Measurements from ENCODE around the gene FBXW7. TPM values are rescaled to one million over a fixed set of nuclear protein-coding genes. Genes with fewer than 3 reads are reported as not detected.
A peak's percentile ranks its signal among the peaks of the same experiment; 100 is the strongest.

The FBXW7 gene
- total and polyA plus RNA-seq, 4 experiments from 2014 or later: 36.2 to 148 (median 92.9) TPM

DNA sequence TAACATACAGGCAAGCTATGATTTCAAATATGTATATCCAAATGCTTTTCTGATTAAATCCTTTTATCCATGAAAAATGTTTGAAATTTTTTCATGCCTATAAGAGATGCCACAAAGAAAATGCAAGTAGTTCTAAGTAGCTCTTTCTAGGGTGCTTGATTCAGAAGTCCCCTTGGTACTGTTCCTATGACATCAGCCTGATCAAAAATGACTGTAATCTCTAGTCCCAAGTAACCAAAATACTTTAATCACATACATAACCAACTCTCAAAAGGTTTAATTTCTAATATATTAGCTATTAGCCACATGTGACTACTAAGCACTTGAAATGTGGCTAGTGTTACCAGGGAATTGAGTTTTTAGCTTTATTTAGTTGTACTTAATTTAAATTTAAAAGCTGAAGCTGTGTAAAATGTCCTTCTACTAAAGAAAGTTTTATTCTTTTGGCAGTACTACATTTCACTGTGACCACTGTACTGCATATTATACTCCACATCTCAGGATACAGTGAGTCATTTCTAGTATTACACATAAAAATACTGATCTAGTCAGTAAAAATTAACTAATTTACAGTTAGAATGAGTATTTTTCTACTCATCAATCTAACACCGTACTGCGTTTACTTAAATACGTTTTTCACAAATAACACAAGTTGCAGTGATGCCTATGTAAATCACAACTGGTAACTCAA, 33.9 kb downstream of the FBXW7 start:
- H3K4me1 Mint-ChIP-seq: peaks cover 27 to 45% (median 36%) of the 10 kb centered on the region in 4 donors
- ChIA-PET CTCF (ENCODE audit: partially characterized antibody) (interaction anchor here (0.8 to 12.4 kb wide), 46 partner anchors 8 to 626 kb away, joined by 3 to 360 read pairs (median 6); partner anchors contain the start of genes FBXW7 and TMEM154), POLR2A (ENCODE audit: partially characterized antibody) (interaction anchor here (0.8 to 4.1 kb wide), 10 partner anchors 34 to 277 kb away, joined by 3 to 59 read pairs (median 4); partner anchors contain the start of genes FBXW7 and TIGD4)
- no peaks in the 10 kb centered on the region for H3K27me3 Mint-ChIP-seq
- intact Hi-C loops (cut with micrococcal nuclease): loop anchor here (1.0 to 5.0 kb wide), 7 partner anchors 35 to 1385 kb away; partner anchors contain the start of genes FBXW7 and TMEM154
- peak overlapping the region in 5 of 7 donors; percentile 39 to 85 (median 68) for H3K27ac Mint-ChIP-seq
- peaks cover 0 to 6% of the 10 kb centered on the region in 2 donors for H3K36me3 Mint-ChIP-seq
- Histone ChIP-seq H3K9me3 (ENCODE audit: control insufficient read depth in 1 of 2, low read length in 2 of 2) (no peaks in the 10 kb centered on the region), H3K4me1 (ENCODE audit: insufficient read depth, low read length) (peaks cover 4% of the 10 kb centered on the region), H3K4me3 (ENCODE audit: low read length in 2 of 2) (no peak overlapping the region), H3K36me3 (ENCODE audit: insufficient read depth, low read length) (no peaks in the 10 kb centered on the region), H3K27me3 (ENCODE audit: insufficient read depth, low read length) (no peaks in the 10 kb centered on the region), H3K27ac (ENCODE audit: low read depth, low read length) (no peak overlapping the region)
- H3K9me3 Mint-ChIP-seq: no peaks in the 10 kb centered on the region
- H3K4me3 Mint-ChIP-seq: no peak overlapping the region
- no peak for DNase-seq

DNA sequence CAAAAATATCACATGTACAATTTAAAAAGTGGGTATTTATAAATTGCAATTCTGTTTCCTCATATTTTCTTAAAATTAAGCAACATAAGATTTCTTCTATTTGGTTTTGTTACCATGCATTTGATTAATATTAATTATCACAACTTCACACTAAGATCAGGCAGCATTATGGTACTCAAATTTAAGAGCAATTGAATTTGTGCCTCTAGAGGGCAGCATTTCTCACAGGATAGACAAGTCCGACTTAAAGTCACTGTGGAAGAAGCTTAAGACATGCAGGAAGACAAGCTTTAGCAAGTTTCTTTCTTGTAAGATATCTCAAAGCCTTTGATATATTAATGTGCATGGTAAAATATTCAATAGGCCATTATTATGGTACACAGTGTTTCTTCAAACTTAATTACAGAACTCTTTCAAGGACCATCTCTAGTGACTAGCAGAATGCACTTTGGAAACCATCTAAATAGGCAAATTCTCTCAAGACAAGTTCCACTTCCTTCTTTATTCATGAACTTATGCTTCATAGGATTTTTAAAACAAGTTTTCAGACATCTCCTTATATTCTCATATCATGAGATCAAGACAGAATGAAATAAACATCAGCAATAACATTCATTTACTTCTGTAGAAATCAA, 35.0 kb downstream of the FBXW7 start:
- H3K36me3 ChIP-seq (ENCODE audit: insufficient read depth, low read length): no peaks in the 10 kb centered on the region
- H3K9me3 ChIP-seq (ENCODE audit: control insufficient read depth in 1 of 2, low read length in 2 of 2): no peaks in the 10 kb centered on the region
- Mint-ChIP-seq H3K4me3 (no peak overlapping the region), H3K36me3 (no peaks in the 10 kb centered on the region), H3K4me1 (peaks cover 27 to 44% (median 36%) of the 10 kb centered on the region in 4 donors), H3K27ac (peak overlapping the region in 6 of 7 donors; percentile 0 to 85 (median 58)), H3K9me3 (no peaks in the 10 kb centered on the region), H3K27me3 (no peaks in the 10 kb centered on the region)
- no peak overlapping the region for H3K4me3 ChIP-seq (ENCODE audit: low read length in 2 of 2)
- intact Hi-C loops (cut with micrococcal nuclease): loop anchor here (1.0 to 5.0 kb wide), 7 partner anchors 36 to 1384 kb away; partner anchors contain the start of genes FBXW7 and TMEM154
- POLR2A ChIA-PET (ENCODE audit: partially characterized antibody): interaction anchor here (1.0 to 4.1 kb wide), 9 partner anchors 35 to 278 kb away, joined by 3 to 59 read pairs (median 4); partner anchors contain the start of genes FBXW7 and TIGD4
- H3K4me1 ChIP-seq (ENCODE audit: insufficient read depth, low read length): peaks cover 6% of the 10 kb centered on the region
- CTCF ChIA-PET (ENCODE audit: partially characterized antibody): interaction anchor here (0.6 to 12.4 kb wide), 54 partner anchors 9 to 584 kb away, joined by 3 to 360 read pairs (median 5); partner anchors contain the start of genes FBXW7 and TMEM154
- peak; percentile 76 to 82 (median 80) for DNase-seq
- no peaks in the 10 kb centered on the region for H3K27me3 ChIP-seq (ENCODE audit: insufficient read depth, low read length)
- no peak overlapping the region for H3K27ac ChIP-seq (ENCODE audit: low read depth, low read length)

DNA sequence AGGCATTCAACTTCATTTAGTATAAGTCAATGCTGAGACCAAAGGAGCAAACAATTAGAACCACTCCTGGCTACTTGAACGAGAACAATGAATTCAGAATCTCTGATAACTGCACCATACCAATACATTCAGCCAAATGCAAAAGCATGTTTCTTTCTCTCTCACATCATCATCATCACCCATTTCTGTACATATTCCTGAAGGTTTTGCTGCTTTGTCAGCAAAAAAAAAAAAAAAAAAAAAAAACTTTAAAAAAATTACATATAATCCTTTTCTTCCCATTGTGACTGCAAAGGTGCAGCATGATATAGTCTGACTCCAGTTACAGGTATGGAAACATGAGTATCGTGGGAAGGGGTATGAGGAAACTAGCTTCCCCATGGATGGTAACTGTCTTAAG, 35.6 kb downstream of the FBXW7 start:
- Histone ChIP-seq H3K27ac (ENCODE audit: low read depth, low read length) (no peak overlapping the region), H3K36me3 (ENCODE audit: insufficient read depth, low read length) (no peaks in the 10 kb centered on the region), H3K4me1 (ENCODE audit: insufficient read depth, low read length) (peaks cover 11% of the 10 kb centered on the region), H3K9me3 (ENCODE audit: control insufficient read depth in 1 of 2, low read length in 2 of 2) (no peaks in the 10 kb centered on the region), H3K4me3 (ENCODE audit: low read length in 2 of 2) (no peak overlapping the region), H3K27me3 (ENCODE audit: insufficient read depth, low read length) (no peaks in the 10 kb centered on the region)
- no peak overlapping the region for H3K4me3 Mint-ChIP-seq
- peaks cover 29 to 47% (median 38%) of the 10 kb centered on the region in 4 donors for H3K4me1 Mint-ChIP-seq
- DNase-seq: no peak
- intact Hi-C loops (cut with micrococcal nuclease): loop anchor here (2.0 to 5.0 kb wide), 3 partner anchors 37 to 52 kb away; partner anchors contain the start of gene FBXW7
- H3K36me3 Mint-ChIP-seq: no peaks in the 10 kb centered on the region
- no peak overlapping the region for H3K27ac Mint-ChIP-seq
- H3K9me3 Mint-ChIP-seq: no peaks in the 10 kb centered on the region
- ChIA-PET CTCF (ENCODE audit: partially characterized antibody) (interaction anchor here (1.0 to 12.4 kb wide), 17 partner anchors 9 to 585 kb away, joined by 3 to 360 read pairs (median 9); partner anchors contain the start of genes FBXW7 and TMEM154), POLR2A (ENCODE audit: partially characterized antibody) (interaction anchor here (1.0 to 4.1 kb wide), 6 partner anchors 35 to 279 kb away, joined by 3 to 59 read pairs (median 3); partner anchors contain the start of genes FBXW7 and TIGD4)
- no peaks in the 10 kb centered on the region for H3K27me3 Mint-ChIP-seq

DNA sequence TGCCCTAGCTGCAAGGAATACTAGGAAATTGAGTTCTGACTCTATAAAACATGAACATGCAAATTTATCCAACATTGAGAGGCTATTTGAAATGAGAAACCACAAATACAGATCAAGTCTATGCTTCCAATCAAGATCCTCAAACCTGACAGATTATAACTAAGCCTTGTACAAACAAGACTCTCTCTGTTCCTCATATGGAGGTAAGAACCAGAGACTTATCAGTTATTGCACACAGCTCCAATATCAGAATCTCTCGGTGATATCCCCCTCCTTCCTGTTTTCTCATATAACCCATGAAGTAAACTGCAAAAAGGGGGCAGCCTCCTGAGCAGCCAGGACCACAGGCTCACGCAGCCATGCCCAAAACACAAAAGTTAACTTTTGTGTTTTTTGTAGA, 36.5 kb downstream of the FBXW7 start:
- intact Hi-C loops (cut with micrococcal nuclease): loop anchor here (10.0 kb wide), 1 partner anchor 1135 kb away; no protein-coding TSS in a partner anchor
- no peak overlapping the region for H3K4me3 ChIP-seq (ENCODE audit: low read length in 2 of 2)
- no peak for DNase-seq
- no peaks in the 10 kb centered on the region for H3K36me3 Mint-ChIP-seq
- H3K9me3 ChIP-seq (ENCODE audit: control insufficient read depth in 1 of 2, low read length in 2 of 2): no peaks in the 10 kb centered on the region
- POLR2A ChIA-PET (ENCODE audit: partially characterized antibody): interaction anchor here (0.9 kb wide), 1 partner anchor 141 kb away, joined by 5 read pairs; no protein-coding TSS in a partner anchor
- peaks cover 31 to 48% (median 40%) of the 10 kb centered on the region in 4 donors for H3K4me1 Mint-ChIP-seq
- H3K27me3 ChIP-seq (ENCODE audit: insufficient read depth, low read length): no peaks in the 10 kb centered on the region
- H3K36me3 ChIP-seq (ENCODE audit: insufficient read depth, low read length): no peaks in the 10 kb centered on the region
- CTCF ChIA-PET (ENCODE audit: partially characterized antibody): interaction anchor here (1.0 to 12.4 kb wide), 11 partner anchors 9 to 236 kb away, joined by 3 to 360 read pairs (median 6); partner anchors contain the start of gene FBXW7
- H3K27me3 Mint-ChIP-seq: no peaks in the 10 kb centered on the region
- H3K4me1 ChIP-seq (ENCODE audit: insufficient read depth, low read length): peaks cover 11% of the 10 kb centered on the region
- H3K27ac ChIP-seq (ENCODE audit: low read depth, low read length): no peak overlapping the region
- no peak overlapping the region for H3K27ac Mint-ChIP-seq
- no peaks in the 10 kb centered on the region for H3K9me3 Mint-ChIP-seq
- H3K4me3 Mint-ChIP-seq: no peak overlapping the region

DNA sequence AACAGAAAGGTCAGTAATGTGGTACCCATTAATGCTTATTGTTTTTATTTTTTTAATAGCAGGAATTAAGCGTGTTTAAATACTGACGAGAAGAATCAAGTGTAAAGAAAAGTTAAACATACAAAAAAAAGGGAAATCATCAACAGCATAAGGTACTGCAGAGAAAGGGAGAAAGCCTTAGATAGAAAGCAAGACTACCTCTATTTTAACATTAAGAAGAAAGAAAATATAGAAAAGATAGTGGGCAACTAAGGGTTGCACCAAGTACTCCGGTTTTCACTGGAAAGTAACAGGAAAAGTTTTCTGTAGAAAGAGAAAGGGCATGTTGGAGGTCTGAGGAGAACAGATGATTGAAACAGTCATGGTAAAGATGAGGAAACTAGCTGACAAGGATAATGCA, 41.9 kb downstream of the FBXW7 start:
- ChIA-PET CTCF (ENCODE audit: partially characterized antibody) (interaction anchor here (12.4 kb wide), 1 partner anchor 149 kb away, joined by 360 read pairs; no protein-coding TSS in a partner anchor), POLR2A (ENCODE audit: partially characterized antibody) (no interaction called here)
- Histone ChIP-seq H3K27ac (ENCODE audit: low read depth, low read length) (no peak overlapping the region), H3K27me3 (ENCODE audit: insufficient read depth, low read length) (no peaks in the 10 kb centered on the region), H3K9me3 (ENCODE audit: control insufficient read depth in 1 of 2, low read length in 2 of 2) (no peaks in the 10 kb centered on the region), H3K36me3 (ENCODE audit: insufficient read depth, low read length) (no peaks in the 10 kb centered on the region), H3K4me1 (ENCODE audit: insufficient read depth, low read length) (peaks cover 21% of the 10 kb centered on the region), H3K4me3 (ENCODE audit: low read length in 2 of 2) (no peak overlapping the region)
- H3K9me3 Mint-ChIP-seq: no peaks in the 10 kb centered on the region
- no peak for DNase-seq
- intact Hi-C loops (cut with micrococcal nuclease): loop anchor here (10.0 kb wide), 1 partner anchor 1129 kb away; no protein-coding TSS in a partner anchor
- H3K4me3 Mint-ChIP-seq: peak overlapping the region in 1 of 8 donors; percentile 43
- peak overlapping the region in 1 of 7 donors; percentile 82 for H3K27ac Mint-ChIP-seq
- H3K27me3 Mint-ChIP-seq: no peaks in the 10 kb centered on the region
- H3K4me1 Mint-ChIP-seq: peaks cover 34 to 72% (median 55%) of the 10 kb centered on the region in 4 donors
- H3K36me3 Mint-ChIP-seq: peaks cover 7 to 17% of the 10 kb centered on the region in 2 donors

DNA sequence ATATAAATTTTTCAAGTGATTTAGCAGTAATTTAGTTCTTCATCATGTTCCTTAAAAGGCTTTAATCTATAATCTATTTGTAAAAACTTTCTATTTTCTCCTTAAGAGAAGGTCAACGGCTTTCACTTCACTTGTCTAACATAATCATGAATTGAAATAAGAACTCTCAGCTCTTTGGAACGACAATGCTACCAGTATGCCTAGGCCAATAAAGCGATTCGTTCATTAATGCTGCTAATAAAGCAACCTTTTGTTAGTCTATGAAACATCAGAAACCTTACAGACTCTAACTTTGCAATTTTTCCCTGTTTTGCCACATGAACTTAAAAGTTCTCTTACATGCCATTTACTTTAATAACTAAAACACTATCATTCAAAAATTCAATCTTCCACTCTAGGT, 47.6 kb downstream of the FBXW7 start:
- POLR2A ChIA-PET (ENCODE audit: partially characterized antibody): no interaction called here

More for the DNA sequence above, 47.6 kb downstream of the FBXW7 start:
- Histone ChIP-seq H3K27me3 (ENCODE audit: insufficient read depth, low read length) (no peaks in the 10 kb centered on the region), H3K36me3 (ENCODE audit: insufficient read depth, low read length) (no peaks in the 10 kb centered on the region), H3K9me3 (ENCODE audit: control insufficient read depth in 1 of 2, low read length in 2 of 2) (no peaks in the 10 kb centered on the region), H3K27ac (ENCODE audit: low read depth, low read length) (no peak overlapping the region), H3K4me1 (ENCODE audit: insufficient read depth, low read length) (peaks cover 40% of the 10 kb centered on the region), H3K4me3 (ENCODE audit: low read length in 2 of 2) (no peak overlapping the region)
- CTCF ChIA-PET (ENCODE audit: partially characterized antibody): no interaction called here
- H3K27me3 Mint-ChIP-seq: no peaks in the 10 kb centered on the region
- peaks cover 8 to 14% of the 10 kb centered on the region in 2 donors for H3K36me3 Mint-ChIP-seq
- no peak for DNase-seq
- intact Hi-C loops (cut with micrococcal nuclease): no loop called here
- peaks cover 32 to 66% (median 42%) of the 10 kb centered on the region in 4 donors for H3K4me1 Mint-ChIP-seq
- no peak overlapping the region for H3K27ac Mint-ChIP-seq
- H3K4me3 Mint-ChIP-seq: no peak overlapping the region
- H3K9me3 Mint-ChIP-seq: no peaks in the 10 kb centered on the region

Data from CD4-positive, alpha-beta memory T cell (primary cell).